Activated CD8-positive, alpha-beta memory T cell treated with anti-CD3 and anti-CD28 coated beads for 24 hours (primary cell): ENCODE data around the gene PPP1R9B.

Experiments
- DNase-seq: peaks from one replicate; pipeline ENCODE4 v3.0.0-alpha.2; 2020

The PPP1R9B gene

GRCh38 chr17:50102164-50102991 lies 48.1 kb downstream of the PPP1R9B start:
- no peak for DNase-seq

GRCh38 chr17:50101346-50102163 lies 48.9 kb downstream of the PPP1R9B start:
- no peak for DNase-seq

GRCh38 chr17:50100921-50101345 lies 49.5 kb downstream of the PPP1R9B start:
- DNase-seq = no peak

GRCh38 chr17:50100480-50100883 lies 50.0 kb downstream of the PPP1R9B start:
- DNase-seq = no peak

- DNase-seq = no peak
Measured at GRCh38 chr17:50099003-50099402, 51.5 kb downstream of the PPP1R9B start.

GRCh38 chr17:50098583-50098982 lies 51.9 kb downstream of the PPP1R9B start:
- no peak for DNase-seq

- DNase-seq = no peak
Measured at GRCh38 chr17:50097926-50098325, 52.6 kb downstream of the PPP1R9B start.

- no peak for DNase-seq
Measured at GRCh38 chr17:50097455-50097854, 53.0 kb downstream of the PPP1R9B start.

GRCh38 chr17:50096758-50097157 lies 53.7 kb downstream of the PPP1R9B start:
- DNase-seq = no peak

GRCh38 chr17:50096092-50096491 lies 54.4 kb downstream of the PPP1R9B start:
- no peak for DNase-seq

GRCh38 chr17:50095626-50096037 lies 54.8 kb downstream of the PPP1R9B start:
- no peak for DNase-seq

- peak; percentile 97 for DNase-seq
Measured at GRCh38 chr17:50094753-50095619, 55.5 kb downstream of the PPP1R9B start, which contains the start of gene PDK2. Gene PDK2 (plus strand): TSS chr17:50095351. CDS start chr17:50095436, 85 bp downstream.

- DNase-seq = peak; percentile 99
Measured at GRCh38 chr17:50094243-50094752, 56.2 kb downstream of the PPP1R9B start.

GRCh38 chr17:50093807-50094206 lies 56.7 kb downstream of the PPP1R9B start:
- DNase-seq = no peak

GRCh38 chr17:50093246-50093645 lies 57.2 kb downstream of the PPP1R9B start:
- DNase-seq = no peak

- DNase-seq = no peak
Measured at GRCh38 chr17:50091918-50092285, 58.6 kb downstream of the PPP1R9B start.

GRCh38 chr17:50090971-50091917 lies 59.2 kb downstream of the PPP1R9B start:
- DNase-seq = no peak

- DNase-seq = no peak
Measured at GRCh38 chr17:50090071-50090470, 60.4 kb downstream of the PPP1R9B start.

GRCh38 chr17:50088952-50089825 lies 61.3 kb downstream of the PPP1R9B start:
- no peak for DNase-seq

GRCh38 chr17:50087912-50088405 lies 62.5 kb downstream of the PPP1R9B start:
- DNase-seq = no peak
